HEK293 (cell line): ENCODE results near the gene ADCK2.

Source experiments
- OSR2 ChIP-seq: fragments of 450-650 bp; formaldehyde crosslinking; IDR thresholded peaks from 2 replicates; pipeline ENCODE4 v1.5.1; 2016; ENCODE audit warnings: missing biosample characterization, missing genetic modification characterization
- SCRT2 ChIP-seq: fragments of 450-650 bp; formaldehyde crosslinking; IDR thresholded peaks from 2 replicates; pipeline ENCODE4 v1.5.1; 2016; ENCODE audit warnings: missing biosample characterization, missing genetic modification characterization
- SP3 ChIP-seq: fragments of 450-650 bp; formaldehyde crosslinking; IDR thresholded peaks from 2 replicates; pipeline ENCODE4 v1.5.1; 2016; ENCODE audit warnings: missing biosample characterization, missing genetic modification characterization
- TCF7L2 ChIP-seq: IDR thresholded peaks from 2 replicates; pipeline ENCODE4 v1.6.1; 2011; ENCODE audit warnings: low read depth, mild to moderate bottlenecking, inconsistent platforms, low read length, moderate library complexity, borderline replicate concordance
- ZBTB1 ChIP-seq: fragments of 450-650 bp; formaldehyde crosslinking; IDR thresholded peaks from 2 replicates; pipeline ENCODE4 v1.5.1; 2016; ENCODE audit warnings: missing biosample characterization, missing genetic modification characterization
- ZBTB21 ChIP-seq: fragments of 450-650 bp; formaldehyde crosslinking; IDR thresholded peaks from 2 replicates; pipeline ENCODE4 v1.5.1; 2017; ENCODE audit warnings: missing biosample characterization, missing genetic modification characterization
- ZBTB48 ChIP-seq: fragments of 450-650 bp; formaldehyde crosslinking; IDR thresholded peaks from 2 replicates; pipeline ENCODE4 v1.5.1; 2016; ENCODE audit warnings: missing biosample characterization, missing genetic modification characterization
- ZNF10 ChIP-seq: fragments of 450-650 bp; formaldehyde crosslinking; IDR thresholded peaks from 2 replicates; pipeline ENCODE4 v1.5.1; 2017; ENCODE audit warnings: missing biosample characterization, missing genetic modification characterization
- ZNF114 ChIP-seq: fragments of 450-650 bp; formaldehyde crosslinking; IDR thresholded peaks from 2 replicates; pipeline ENCODE4 v1.5.0; 2017; ENCODE audit warnings: missing biosample characterization, missing genetic modification characterization
- ZNF138 ChIP-seq: fragments of 450-650 bp; formaldehyde crosslinking; IDR thresholded peaks from 2 replicates; pipeline ENCODE4 v1.5.1; 2016; ENCODE audit warnings: missing biosample characterization, missing genetic modification characterization, borderline replicate concordance
- ZNF239 ChIP-seq: fragments of 450-650 bp; formaldehyde crosslinking; IDR thresholded peaks from 2 replicates; pipeline ENCODE4 v1.5.1; 2016; ENCODE audit warnings: missing biosample characterization, missing genetic modification characterization
- ZNF26 ChIP-seq: fragments of 450-650 bp; formaldehyde crosslinking; IDR thresholded peaks from 2 replicates; pipeline ENCODE4 v1.5.1; 2016; ENCODE audit warnings: missing biosample characterization, missing genetic modification characterization
- ZNF302 ChIP-seq: fragments of 450-650 bp; formaldehyde crosslinking; IDR thresholded peaks from 2 replicates; pipeline ENCODE4 v1.5.1; 2016; ENCODE audit warnings: missing biosample characterization, missing genetic modification characterization, low read depth
- ZNF335 ChIP-seq: fragments of 450-650 bp; formaldehyde crosslinking; conservative IDR thresholded peaks from 2 replicates; pipeline ENCODE4 v1.5.1; 2016; ENCODE audit warnings: missing biosample characterization, missing genetic modification characterization
- ZNF394 ChIP-seq: fragments of 450-650 bp; formaldehyde crosslinking; IDR thresholded peaks from 2 replicates; pipeline ENCODE4 v1.5.1; 2016; ENCODE audit warnings: missing biosample characterization, missing genetic modification characterization, mild to moderate bottlenecking, moderate library complexity, borderline replicate concordance
- ZNF473 ChIP-seq: fragments of 450-650 bp; formaldehyde crosslinking; IDR thresholded peaks from 2 replicates; pipeline ENCODE4 v1.5.1; 2017; ENCODE audit warnings: missing biosample characterization, missing genetic modification characterization
- ZNF501 ChIP-seq: fragments of 450-650 bp; formaldehyde crosslinking; IDR thresholded peaks from 2 replicates; pipeline ENCODE4 v1.5.1; 2016; ENCODE audit warnings: missing biosample characterization, missing genetic modification characterization
- ZNF510 ChIP-seq: fragments of 450-650 bp; formaldehyde crosslinking; IDR thresholded peaks from 2 replicates; pipeline ENCODE4 v1.5.1; 2018; ENCODE audit warnings: mild to moderate bottlenecking, missing genetic modification characterization, missing biosample characterization; ENCODE audit not compliant: insufficient replicate concordance
- ZNF521 ChIP-seq: fragments of 450-650 bp; formaldehyde crosslinking; IDR thresholded peaks from 2 replicates; pipeline ENCODE4 v1.5.1; 2017; ENCODE audit warnings: missing biosample characterization, mild to moderate bottlenecking, missing genetic modification characterization
- ZNF571 ChIP-seq: fragments of 450-650 bp; formaldehyde crosslinking; IDR thresholded peaks from 2 replicates; pipeline ENCODE4 v1.5.0; 2017; ENCODE audit warnings: missing biosample characterization, missing genetic modification characterization
- ZNF626 ChIP-seq: fragments of 450-650 bp; sonication (Bioruptor Pico); formaldehyde crosslinking; IDR thresholded peaks from 2 replicates; pipeline ENCODE4 v1.5.1; 2018; ENCODE audit warnings: missing biosample characterization, missing genetic modification characterization, inconsistent platforms
- ZNF792 ChIP-seq: fragments of 450-650 bp; formaldehyde crosslinking; IDR thresholded peaks from 2 replicates; pipeline ENCODE4 v1.5.1; 2016; ENCODE audit warnings: missing biosample characterization, missing genetic modification characterization
- TF ChIP-seq, protein P1 (sequence below): fragments of 450-650 bp; formaldehyde crosslinking; IDR thresholded peaks from 2 replicates; pipeline ENCODE4 v1.5.1; 2016; ENCODE audit warnings: missing biosample characterization, missing genetic modification characterization, low read depth
- TF ChIP-seq, protein P2 (sequence below): fragments of 450-650 bp; formaldehyde crosslinking; IDR thresholded peaks from 2 replicates; pipeline ENCODE4 v1.5.1; 2016; ENCODE audit warnings: missing biosample characterization, missing genetic modification characterization, borderline replicate concordance
- TF ChIP-seq, protein P3 (sequence below): fragments of 450-650 bp; formaldehyde crosslinking; conservative IDR thresholded peaks from 2 replicates; pipeline ENCODE4 v1.5.1; 2016; ENCODE audit warnings: low read depth, missing biosample characterization, missing genetic modification characterization
- TF ChIP-seq, protein P4 (sequence below): fragments of 450-650 bp; formaldehyde crosslinking; IDR thresholded peaks from 2 replicates; pipeline ENCODE4 v1.5.1; 2016; ENCODE audit warnings: missing biosample characterization, missing genetic modification characterization, borderline replicate concordance

Gene ADCK2

DNA sequence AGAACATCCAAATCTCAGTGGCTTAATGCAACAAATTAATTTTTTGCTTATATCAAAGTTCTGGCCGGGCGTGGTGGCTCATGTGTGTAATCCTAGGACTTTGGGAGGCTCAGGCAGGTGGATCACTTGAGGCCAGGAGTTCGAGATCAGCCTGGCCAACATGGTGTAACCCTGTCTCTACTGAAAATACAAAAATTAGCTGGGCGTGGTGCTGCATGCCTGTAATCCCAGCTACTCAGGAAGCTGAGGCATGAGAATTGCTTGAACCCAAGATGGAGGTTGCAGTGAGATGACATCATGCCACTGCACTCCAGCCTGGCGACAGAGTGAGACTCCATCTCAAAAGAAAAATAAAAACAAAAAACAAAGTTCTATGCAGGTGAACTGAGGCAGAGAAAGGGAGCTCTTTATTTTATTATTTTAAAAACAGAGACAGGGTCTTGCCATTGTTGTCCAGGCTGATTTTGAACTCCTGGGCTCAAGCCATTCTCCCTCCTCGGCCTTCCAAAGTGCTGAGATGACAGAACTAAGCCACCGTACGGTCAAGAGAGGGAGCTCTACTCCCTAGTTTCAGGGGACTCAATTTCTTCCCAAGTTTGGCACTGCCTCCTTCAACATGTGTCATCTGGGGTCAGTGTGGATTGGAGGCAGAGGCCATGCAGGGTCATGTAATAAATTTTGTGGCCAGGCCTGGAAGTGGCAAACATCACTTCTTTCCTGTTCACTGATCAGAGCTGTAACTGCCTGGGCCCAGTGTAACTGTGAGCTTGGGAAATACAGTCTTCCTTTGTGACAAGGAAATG is 2.4 kb downstream of the ADCK2 start (continued):
- TF ChIP-seq, protein P1, sequence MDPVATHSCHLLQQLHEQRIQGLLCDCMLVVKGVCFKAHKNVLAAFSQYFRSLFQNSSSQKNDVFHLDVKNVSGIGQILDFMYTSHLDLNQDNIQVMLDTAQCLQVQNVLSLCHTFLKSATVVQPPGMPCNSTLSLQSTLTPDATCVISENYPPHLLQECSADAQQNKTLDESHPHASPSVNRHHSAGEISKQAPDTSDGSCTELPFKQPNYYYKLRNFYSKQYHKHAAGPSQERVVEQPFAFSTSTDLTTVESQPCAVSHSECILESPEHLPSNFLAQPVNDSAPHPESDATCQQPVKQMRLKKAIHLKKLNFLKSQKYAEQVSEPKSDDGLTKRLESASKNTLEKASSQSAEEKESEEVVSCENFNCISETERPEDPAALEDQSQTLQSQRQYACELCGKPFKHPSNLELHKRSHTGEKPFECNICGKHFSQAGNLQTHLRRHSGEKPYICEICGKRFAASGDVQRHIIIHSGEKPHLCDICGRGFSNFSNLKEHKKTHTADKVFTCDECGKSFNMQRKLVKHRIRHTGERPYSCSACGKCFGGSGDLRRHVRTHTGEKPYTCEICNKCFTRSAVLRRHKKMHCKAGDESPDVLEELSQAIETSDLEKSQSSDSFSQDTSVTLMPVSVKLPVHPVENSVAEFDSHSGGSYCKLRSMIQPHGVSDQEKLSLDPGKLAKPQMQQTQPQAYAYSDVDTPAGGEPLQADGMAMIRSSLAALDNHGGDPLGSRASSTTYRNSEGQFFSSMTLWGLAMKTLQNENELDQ: no peak
- TF ChIP-seq ZNF792 (tag by site-specific recombination): no peak
- no peak for TF ChIP-seq ZBTB48 (tag by site-specific recombination)
- TF ChIP-seq ZNF571 (tag by site-specific recombination): no peak
- TF ChIP-seq, protein P2, sequence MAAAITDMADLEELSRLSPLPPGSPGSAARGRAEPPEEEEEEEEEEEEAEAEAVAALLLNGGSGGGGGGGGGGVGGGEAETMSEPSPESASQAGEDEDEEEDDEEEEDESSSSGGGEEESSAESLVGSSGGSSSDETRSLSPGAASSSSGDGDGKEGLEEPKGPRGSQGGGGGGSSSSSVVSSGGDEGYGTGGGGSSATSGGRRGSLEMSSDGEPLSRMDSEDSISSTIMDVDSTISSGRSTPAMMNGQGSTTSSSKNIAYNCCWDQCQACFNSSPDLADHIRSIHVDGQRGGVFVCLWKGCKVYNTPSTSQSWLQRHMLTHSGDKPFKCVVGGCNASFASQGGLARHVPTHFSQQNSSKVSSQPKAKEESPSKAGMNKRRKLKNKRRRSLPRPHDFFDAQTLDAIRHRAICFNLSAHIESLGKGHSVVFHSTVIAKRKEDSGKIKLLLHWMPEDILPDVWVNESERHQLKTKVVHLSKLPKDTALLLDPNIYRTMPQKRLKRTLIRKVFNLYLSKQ (tag by site-specific recombination): no peak
- TF ChIP-seq ZNF394 (tag by site-specific recombination): peak; percentile 85
- peak; percentile 82 for TF ChIP-seq SCRT2 (tag by site-specific recombination)
- peak; percentile 89 for TF ChIP-seq OSR2
- no peak for TF ChIP-seq ZBTB1 (tag by site-specific recombination)
- no peak for TF ChIP-seq ZNF473 (tag by site-specific recombination)
- TF ChIP-seq ZNF510 (tag by site-specific recombination): no peak
- TF ChIP-seq ZNF302 (tag by site-specific recombination): no peak
- no peak for TF ChIP-seq ZNF138
- TF ChIP-seq TCF7L2: no peak
- TF ChIP-seq ZNF335 (tag by site-specific recombination): peak; percentile 49; the same call in 1 of the 2 replicates
- TF ChIP-seq, protein P3, sequence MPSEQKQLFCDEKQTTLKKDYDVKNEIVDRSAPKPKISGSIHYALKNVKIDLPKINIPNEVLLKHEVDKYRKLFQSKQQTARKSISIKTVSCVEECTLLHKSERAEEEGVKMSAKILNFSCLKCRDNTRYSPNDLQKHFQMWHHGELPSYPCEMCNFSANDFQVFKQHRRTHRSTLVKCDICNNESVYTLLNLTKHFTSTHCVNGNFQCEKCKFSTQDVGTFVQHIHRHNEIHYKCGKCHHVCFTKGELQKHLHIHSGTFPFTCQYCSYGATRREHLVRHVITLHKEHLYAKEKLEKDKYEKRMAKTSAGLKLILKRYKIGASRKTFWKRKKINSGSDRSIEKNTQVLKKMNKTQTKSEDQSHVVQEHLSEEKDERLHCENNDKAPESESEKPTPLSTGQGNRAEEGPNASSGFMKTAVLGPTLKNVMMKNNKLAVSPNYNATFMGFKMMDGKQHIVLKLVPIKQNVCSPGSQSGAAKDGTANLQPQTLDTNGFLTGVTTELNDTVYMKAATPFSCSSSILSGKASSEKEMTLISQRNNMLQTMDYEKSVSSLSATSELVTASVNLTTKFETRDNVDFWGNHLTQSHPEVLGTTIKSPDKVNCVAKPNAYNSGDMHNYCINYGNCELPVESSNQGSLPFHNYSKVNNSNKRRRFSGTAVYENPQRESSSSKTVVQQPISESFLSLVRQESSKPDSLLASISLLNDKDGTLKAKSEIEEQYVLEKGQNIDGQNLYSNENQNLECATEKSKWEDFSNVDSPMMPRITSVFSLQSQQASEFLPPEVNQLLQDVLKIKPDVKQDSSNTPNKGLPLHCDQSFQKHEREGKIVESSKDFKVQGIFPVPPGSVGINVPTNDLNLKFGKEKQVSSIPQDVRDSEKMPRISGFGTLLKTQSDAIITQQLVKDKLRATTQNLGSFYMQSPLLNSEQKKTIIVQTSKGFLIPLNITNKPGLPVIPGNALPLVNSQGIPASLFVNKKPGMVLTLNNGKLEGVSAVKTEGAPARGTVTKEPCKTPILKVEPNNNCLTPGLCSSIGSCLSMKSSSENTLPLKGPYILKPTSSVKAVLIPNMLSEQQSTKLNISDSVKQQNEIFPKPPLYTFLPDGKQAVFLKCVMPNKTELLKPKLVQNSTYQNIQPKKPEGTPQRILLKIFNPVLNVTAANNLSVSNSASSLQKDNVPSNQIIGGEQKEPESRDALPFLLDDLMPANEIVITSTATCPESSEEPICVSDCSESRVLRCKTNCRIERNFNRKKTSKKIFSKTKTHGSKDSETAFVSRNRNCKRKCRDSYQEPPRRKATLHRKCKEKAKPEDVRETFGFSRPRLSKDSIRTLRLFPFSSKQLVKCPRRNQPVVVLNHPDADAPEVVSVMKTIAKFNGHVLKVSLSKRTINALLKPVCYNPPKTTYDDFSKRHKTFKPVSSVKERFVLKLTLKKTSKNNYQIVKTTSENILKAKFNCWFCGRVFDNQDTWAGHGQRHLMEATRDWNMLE (tag by site-specific recombination): no peak
- TF ChIP-seq, protein P4, sequence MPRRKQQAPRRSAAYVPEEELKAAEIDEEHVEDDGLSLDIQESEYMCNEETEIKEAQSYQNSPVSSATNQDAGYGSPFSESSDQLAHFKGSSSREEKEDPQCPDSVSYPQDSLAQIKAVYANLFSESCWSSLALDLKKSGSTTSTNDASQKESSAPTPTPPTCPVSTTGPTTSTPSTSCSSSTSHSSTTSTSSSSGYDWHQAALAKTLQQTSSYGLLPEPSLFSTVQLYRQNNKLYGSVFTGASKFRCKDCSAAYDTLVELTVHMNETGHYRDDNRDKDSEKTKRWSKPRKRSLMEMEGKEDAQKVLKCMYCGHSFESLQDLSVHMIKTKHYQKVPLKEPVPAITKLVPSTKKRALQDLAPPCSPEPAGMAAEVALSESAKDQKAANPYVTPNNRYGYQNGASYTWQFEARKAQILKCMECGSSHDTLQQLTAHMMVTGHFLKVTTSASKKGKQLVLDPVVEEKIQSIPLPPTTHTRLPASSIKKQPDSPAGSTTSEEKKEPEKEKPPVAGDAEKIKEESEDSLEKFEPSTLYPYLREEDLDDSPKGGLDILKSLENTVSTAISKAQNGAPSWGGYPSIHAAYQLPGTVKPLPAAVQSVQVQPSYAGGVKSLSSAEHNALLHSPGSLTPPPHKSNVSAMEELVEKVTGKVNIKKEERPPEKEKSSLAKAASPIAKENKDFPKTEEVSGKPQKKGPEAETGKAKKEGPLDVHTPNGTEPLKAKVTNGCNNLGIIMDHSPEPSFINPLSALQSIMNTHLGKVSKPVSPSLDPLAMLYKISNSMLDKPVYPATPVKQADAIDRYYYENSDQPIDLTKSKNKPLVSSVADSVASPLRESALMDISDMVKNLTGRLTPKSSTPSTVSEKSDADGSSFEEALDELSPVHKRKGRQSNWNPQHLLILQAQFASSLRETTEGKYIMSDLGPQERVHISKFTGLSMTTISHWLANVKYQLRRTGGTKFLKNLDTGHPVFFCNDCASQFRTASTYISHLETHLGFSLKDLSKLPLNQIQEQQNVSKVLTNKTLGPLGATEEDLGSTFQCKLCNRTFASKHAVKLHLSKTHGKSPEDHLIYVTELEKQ (tag by site-specific recombination): no peak
- no peak for TF ChIP-seq ZNF26 (tag by site-specific recombination)
- TF ChIP-seq ZNF521 (tag by site-specific recombination): no peak
- TF ChIP-seq ZNF10: no peak
- TF ChIP-seq ZNF626 (tag by site-specific recombination): no peak
- TF ChIP-seq ZNF239 (tag by site-specific recombination): no peak
- TF ChIP-seq SP3 (tag by site-specific recombination): no peak
- TF ChIP-seq ZNF501 (tag by site-specific recombination): no peak
- peak; percentile 41; the same call in 1 of the 2 replicates for TF ChIP-seq ZBTB21
- TF ChIP-seq ZNF114 (tag by site-specific recombination): no peak
